ENCODE results near the gene ARMC2. TPM values are rescaled to one million over a fixed set of nuclear protein-coding genes. Genes with fewer than 3 reads are reported as not detected.
"Not testable (repeated sequence)": the region's sequence is repeated elsewhere in the genome, so short reads cannot be mapped to it uniquely, and the experiment has no call there.

Gene ARMC2
- total RNA-seq, 4 donors from 2014 or later = 3.1 to 11.1 (median 5.7) TPM

- 50 to 84% methylated on average over 1 of the region's 1 CpG for WGBS, 2 donors
- TF ChIP-seq CTCF (IDR thresholded peaks at IDR 0.05) (no peak), EP300 (IDR thresholded peaks at IDR 0.05) (no peak), POLR2A (IDR thresholded peaks at IDR 0.05) (no peak)
- Histone ChIP-seq H3K4me3 (no peak overlapping the region), H3K27me3 (no peaks in the 10 kb centered on the region), H3K9me3 (no peaks in the 10 kb centered on the region), H3K4me1 (peaks cover 0 to 16% (median 8%) of the 10 kb centered on the region in 4 donors), H3K36me3 (no peaks in the 10 kb centered on the region), H3K27ac (no peak overlapping the region)
- no peak for DNase-seq (ENCODE audit: low spot score in 2 of 2)
These were observed 72.5 kb downstream of the ARMC2 start for GRCh38 chr6:108920751-108921150.

GRCh38 chr6:108921547-108922361 is 73.5 kb downstream of the ARMC2 start:
- peak in 1 of 2 donors; percentile 68 for DNase-seq (ENCODE audit: low spot score in 2 of 2)
- TF ChIP-seq CTCF (IDR thresholded peaks at IDR 0.05) (no peak), EP300 (IDR thresholded peaks at IDR 0.05) (peak; percentile 64 to 89), POLR2A (IDR thresholded peaks at IDR 0.05) (no peak)
- Histone ChIP-seq H3K27me3 (no peaks in the 10 kb centered on the region), H3K4me1 (peaks cover 0 to 16% (median 8%) of the 10 kb centered on the region in 4 donors), H3K9me3 (no peaks in the 10 kb centered on the region), H3K4me3 (no peak overlapping the region), H3K36me3 (no peaks in the 10 kb centered on the region), H3K27ac (peak overlapping the region in 1 of 4 donors; percentile 45)
- WGBS, 2 donors = 61 to 62% methylated on average over 9 of the region's 9 CpGs

GRCh38 chr6:108922499-108922898 is 74.3 kb downstream of the ARMC2 start:
- TF ChIP-seq POLR2A (IDR thresholded peaks at IDR 0.05) (no peak), CTCF (IDR thresholded peaks at IDR 0.05) (no peak), EP300 (IDR thresholded peaks at IDR 0.05) (no peak)
- H3K4me3 ChIP-seq = no peak overlapping the region
- H3K27ac ChIP-seq = no peak overlapping the region
- no peaks in the 10 kb centered on the region for H3K36me3 ChIP-seq
- H3K4me1 ChIP-seq = peaks cover 0 to 16% (median 8%) of the 10 kb centered on the region in 4 donors
- no peak for DNase-seq (ENCODE audit: low spot score in 2 of 2)
- no peaks in the 10 kb centered on the region for H3K9me3 ChIP-seq
- H3K27me3 ChIP-seq = no peaks in the 10 kb centered on the region

- TF ChIP-seq EP300 (IDR thresholded peaks at IDR 0.05) (no peak), POLR2A (IDR thresholded peaks at IDR 0.05) (no peak), CTCF (IDR thresholded peaks at IDR 0.05) (no peak)
- H3K4me3 ChIP-seq = no peak overlapping the region
- H3K36me3 ChIP-seq = no peaks in the 10 kb centered on the region
- H3K9me3 ChIP-seq = no peaks in the 10 kb centered on the region
- WGBS, 2 donors = 84 to 87% methylated on average over 5 of the region's 5 CpGs
- no peaks in the 10 kb centered on the region for H3K4me1 ChIP-seq
- DNase-seq (ENCODE audit: low spot score in 2 of 2) = no peak
- no peak overlapping the region for H3K27ac ChIP-seq
- no peaks in the 10 kb centered on the region for H3K27me3 ChIP-seq
These were observed 79.7 kb downstream of the ARMC2 start for GRCh38 chr6:108927927-108928326.

- WGBS, 2 donors = 61 to 68% methylated on average over 4 of the region's 4 CpGs
- H3K4me3 ChIP-seq = no peak overlapping the region
- no peaks in the 10 kb centered on the region for H3K9me3 ChIP-seq
- no peaks in the 10 kb centered on the region for H3K27me3 ChIP-seq
- no peak for DNase-seq (ENCODE audit: low spot score in 2 of 2)
- no peak for TF ChIP-seq POLR2A (IDR thresholded peaks at IDR 0.05)
- TF ChIP-seq EP300 (IDR thresholded peaks at IDR 0.05) = no peak
- no peak for TF ChIP-seq CTCF (IDR thresholded peaks at IDR 0.05)
- no peaks in the 10 kb centered on the region for H3K36me3 ChIP-seq
- no peak overlapping the region for H3K27ac ChIP-seq
- no peaks in the 10 kb centered on the region for H3K4me1 ChIP-seq
These were observed 80.4 kb downstream of the ARMC2 start for GRCh38 chr6:108928650-108929049.

- H3K27ac ChIP-seq; H3K36me3 ChIP-seq; H3K27me3 ChIP-seq; DNase-seq (ENCODE audit: low spot score in 2 of 2); H3K4me3 ChIP-seq; H3K9me3 ChIP-seq; H3K4me1 ChIP-seq: not testable (repeated sequence)
- WGBS, 2 donors = 99 to 100% methylated on average over 3 of the region's 3 CpGs
These were observed 82.9 kb downstream of the ARMC2 start for GRCh38 chr6:108931090-108931489.

Data from tibial nerve (tissue), 4 donors.